ENCODE data around the gene TIMP1.

TIMP1 gene

GRCh38 chrX:47587091-47587891, 5.1 kb downstream of the TIMP1 start:
- peaks cover 9% of the 10 kb centered on the region for H3K36me3 ChIP-seq (ENCODE audit: low read depth)
- H3K4me3 ChIP-seq (ENCODE audit: severe bottlenecking): no peak overlapping the region
- H3K27me3 ChIP-seq (ENCODE audit: insufficient read depth, poor library complexity, severe bottlenecking): no peaks in the 10 kb centered on the region
- no peaks in the 10 kb centered on the region for H3K9me3 ChIP-seq (ENCODE audit: severe bottlenecking)
- DNase-seq (ENCODE audit: low spot score) (no peak), ATAC-seq (ENCODE audit: low read depth) (no peak)
- no peak overlapping the region for H3K27ac ChIP-seq (ENCODE audit: poor library complexity, severe bottlenecking)
- no peaks in the 10 kb centered on the region for H3K4me1 ChIP-seq (ENCODE audit: insufficient read depth, poor library complexity, severe bottlenecking)
- TF ChIP-seq, protein P1, sequence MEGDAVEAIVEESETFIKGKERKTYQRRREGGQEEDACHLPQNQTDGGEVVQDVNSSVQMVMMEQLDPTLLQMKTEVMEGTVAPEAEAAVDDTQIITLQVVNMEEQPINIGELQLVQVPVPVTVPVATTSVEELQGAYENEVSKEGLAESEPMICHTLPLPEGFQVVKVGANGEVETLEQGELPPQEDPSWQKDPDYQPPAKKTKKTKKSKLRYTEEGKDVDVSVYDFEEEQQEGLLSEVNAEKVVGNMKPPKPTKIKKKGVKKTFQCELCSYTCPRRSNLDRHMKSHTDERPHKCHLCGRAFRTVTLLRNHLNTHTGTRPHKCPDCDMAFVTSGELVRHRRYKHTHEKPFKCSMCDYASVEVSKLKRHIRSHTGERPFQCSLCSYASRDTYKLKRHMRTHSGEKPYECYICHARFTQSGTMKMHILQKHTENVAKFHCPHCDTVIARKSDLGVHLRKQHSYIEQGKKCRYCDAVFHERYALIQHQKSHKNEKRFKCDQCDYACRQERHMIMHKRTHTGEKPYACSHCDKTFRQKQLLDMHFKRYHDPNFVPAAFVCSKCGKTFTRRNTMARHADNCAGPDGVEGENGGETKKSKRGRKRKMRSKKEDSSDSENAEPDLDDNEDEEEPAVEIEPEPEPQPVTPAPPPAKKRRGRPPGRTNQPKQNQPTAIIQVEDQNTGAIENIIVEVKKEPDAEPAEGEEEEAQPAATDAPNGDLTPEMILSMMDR (IDR thresholded peaks at IDR 0.05; ENCODE audit: poor library complexity, severe bottlenecking): no peak

DNA sequence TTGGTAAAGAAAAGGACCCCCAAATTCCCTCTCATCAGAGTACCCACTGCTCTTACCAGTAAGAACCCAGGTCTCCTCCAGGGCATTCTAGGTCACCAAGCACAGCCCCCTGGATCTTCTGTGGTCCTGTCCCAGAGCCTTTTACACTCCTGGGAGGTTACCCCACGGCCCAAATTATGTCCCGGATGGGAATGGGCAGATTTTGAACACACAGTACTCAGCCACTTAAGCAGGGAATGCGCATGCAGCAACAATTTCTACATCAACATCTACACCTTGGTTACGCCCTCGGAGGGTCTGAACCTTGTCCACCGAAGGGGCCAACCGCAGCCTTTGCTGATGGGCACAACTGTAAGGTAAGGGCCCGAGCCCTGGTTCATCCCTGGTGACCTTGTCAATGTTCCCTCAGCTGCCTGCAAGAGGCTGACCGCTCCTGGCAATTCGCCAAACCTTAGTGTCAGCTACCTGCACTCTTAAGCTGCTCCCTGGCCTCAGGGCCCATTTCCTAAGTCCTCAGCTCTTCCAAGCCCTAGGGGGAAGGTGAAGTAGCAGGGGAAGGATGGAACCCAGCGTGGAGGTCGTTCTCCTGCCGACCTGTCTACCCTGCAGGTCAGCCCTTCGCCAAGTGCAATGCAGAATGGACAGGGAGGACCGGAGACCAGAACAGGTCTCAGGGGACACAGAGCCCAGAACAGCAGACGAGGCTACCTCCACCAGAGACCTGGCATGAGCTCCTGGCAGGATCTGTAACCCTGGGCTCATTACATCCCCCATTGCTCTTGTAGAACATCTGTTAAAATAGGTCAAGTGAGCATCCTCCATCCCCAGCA, 5.9 kb downstream of the TIMP1 start:
- ATAC-seq (ENCODE audit: low read depth): no peak
- TF ChIP-seq, protein P1 (IDR thresholded peaks at IDR 0.05; ENCODE audit: poor library complexity, severe bottlenecking): no peak
- Histone ChIP-seq H3K4me1 (ENCODE audit: insufficient read depth, poor library complexity, severe bottlenecking) (no peaks in the 10 kb centered on the region), H3K4me3 (ENCODE audit: severe bottlenecking) (no peak overlapping the region), H3K27ac (ENCODE audit: poor library complexity, severe bottlenecking) (no peak overlapping the region), H3K9me3 (ENCODE audit: severe bottlenecking) (no peaks in the 10 kb centered on the region), H3K27me3 (ENCODE audit: insufficient read depth, poor library complexity, severe bottlenecking) (no peaks in the 10 kb centered on the region), H3K36me3 (ENCODE audit: low read depth) (peaks cover 9% of the 10 kb centered on the region)
- DNase-seq (ENCODE audit: low spot score): no peak

DNA sequence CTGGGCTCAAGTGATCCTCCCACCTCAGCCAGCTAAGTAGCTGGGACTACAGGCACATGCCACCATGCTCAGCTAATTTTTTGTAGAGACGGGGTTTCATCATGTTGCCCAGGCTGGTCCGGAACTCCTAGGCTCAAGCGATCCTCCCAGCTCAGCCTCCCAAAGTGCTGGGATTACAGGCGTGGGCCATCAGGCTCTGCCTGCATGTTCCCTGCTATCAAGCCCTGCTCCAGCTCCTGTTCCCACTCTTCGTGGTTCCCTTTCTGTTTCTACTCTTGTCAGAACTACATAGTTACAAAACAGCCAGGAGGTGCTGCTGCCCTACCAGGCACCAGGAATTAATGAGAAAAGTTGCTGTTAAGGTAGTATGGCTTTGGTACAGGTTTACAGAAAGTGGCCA, 8.7 kb downstream of the TIMP1 start:
- H3K36me3 ChIP-seq (ENCODE audit: low read depth): no peaks in the 10 kb centered on the region
- no peaks in the 10 kb centered on the region for H3K27me3 ChIP-seq (ENCODE audit: insufficient read depth, poor library complexity, severe bottlenecking)
- DNase-seq (ENCODE audit: low spot score) (no peak), ATAC-seq (ENCODE audit: low read depth) (no peak)
- H3K9me3 ChIP-seq (ENCODE audit: severe bottlenecking): no peaks in the 10 kb centered on the region
- TF ChIP-seq, protein P1 (IDR thresholded peaks at IDR 0.05; ENCODE audit: poor library complexity, severe bottlenecking): no peak
- no peak overlapping the region for H3K4me3 ChIP-seq (ENCODE audit: severe bottlenecking)
- H3K27ac ChIP-seq (ENCODE audit: poor library complexity, severe bottlenecking): no peak overlapping the region
- H3K4me1 ChIP-seq (ENCODE audit: insufficient read depth, poor library complexity, severe bottlenecking): no peaks in the 10 kb centered on the region

GRCh38 chrX:47593522-47593921, 11.3 kb downstream of the TIMP1 start:
- Histone ChIP-seq H3K4me3 (ENCODE audit: severe bottlenecking) (no peak overlapping the region), H3K27ac (ENCODE audit: poor library complexity, severe bottlenecking) (no peak overlapping the region), H3K9me3 (ENCODE audit: severe bottlenecking) (no peaks in the 10 kb centered on the region), H3K4me1 (ENCODE audit: insufficient read depth, poor library complexity, severe bottlenecking) (no peaks in the 10 kb centered on the region), H3K27me3 (ENCODE audit: insufficient read depth, poor library complexity, severe bottlenecking) (no peaks in the 10 kb centered on the region), H3K36me3 (ENCODE audit: low read depth) (no peaks in the 10 kb centered on the region)
- ATAC-seq (ENCODE audit: low read depth): no peak
- no peak for DNase-seq (ENCODE audit: low spot score)
- TF ChIP-seq, protein P1 (IDR thresholded peaks at IDR 0.05; ENCODE audit: poor library complexity, severe bottlenecking): no peak

Data from RWPE2 (cell line).